ENCODE measurements around the gene OR51V1.
A peak's percentile ranks its signal among the peaks of the same experiment; 100 is the strongest.
"Not testable (repeated sequence)": the region's sequence is repeated elsewhere in the genome, so short reads cannot be mapped to it uniquely, and the experiment has no call there.

Gene OR51V1

DNA sequence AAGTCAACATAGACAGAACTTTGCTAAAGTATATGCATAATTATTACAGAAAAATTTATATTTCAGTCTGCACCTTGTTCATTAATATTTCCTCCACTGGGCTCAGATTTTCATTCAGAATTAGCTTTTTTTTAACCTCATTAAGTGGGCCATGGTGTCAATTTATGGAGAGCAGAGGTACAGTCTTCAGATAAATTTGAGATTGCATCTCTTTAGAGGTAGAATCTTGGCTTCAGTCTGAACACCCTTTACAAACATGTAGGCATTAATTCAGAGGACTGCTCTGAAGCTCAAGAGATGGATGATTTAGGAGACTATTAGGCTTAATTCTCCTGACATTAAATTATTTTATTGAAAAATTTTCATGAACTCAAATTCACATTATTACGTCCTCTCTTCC lies 29.8 kb upstream of the OR51V1 start:
- DNase-seq, result no peak

DNA sequence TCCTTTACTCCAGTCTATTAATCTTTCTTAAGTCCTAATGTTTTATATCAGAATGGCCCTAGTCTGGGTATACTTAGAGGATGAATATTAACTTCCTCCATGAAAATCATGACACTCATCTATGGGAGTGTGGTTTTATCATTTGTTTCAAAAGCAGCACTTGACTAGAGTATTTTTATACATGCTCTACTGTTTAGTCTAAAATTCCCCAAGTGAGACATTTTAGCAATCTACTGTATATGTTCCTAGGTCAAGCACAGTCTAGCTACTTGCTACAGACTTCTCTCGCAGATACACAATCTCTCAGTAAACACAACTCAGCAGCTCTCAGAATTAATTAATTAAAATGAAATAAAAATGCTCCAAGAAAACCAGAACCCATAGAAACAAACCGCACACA lies 29.3 kb upstream of the OR51V1 start:
- no peak for DNase-seq

DNA sequence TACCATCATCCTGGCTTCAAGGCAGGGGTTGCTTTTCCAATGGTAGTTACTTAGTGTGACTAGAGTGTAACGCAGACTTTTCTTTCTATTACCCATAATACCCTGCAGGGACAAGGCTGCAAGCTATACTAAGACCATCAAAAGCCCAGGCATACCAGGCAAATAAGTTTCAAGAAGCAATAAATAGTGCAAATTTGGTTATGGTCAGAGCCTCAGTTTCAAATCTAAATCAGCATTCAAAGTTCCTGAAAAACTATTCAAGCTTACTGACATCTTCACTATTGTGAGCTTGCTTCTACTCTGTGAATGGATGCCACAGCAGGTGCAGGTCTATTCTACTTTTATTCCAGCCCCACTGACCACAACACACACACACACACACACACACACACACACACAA lies 28.9 kb upstream of the OR51V1 start:
- no peak for DNase-seq

DNA sequence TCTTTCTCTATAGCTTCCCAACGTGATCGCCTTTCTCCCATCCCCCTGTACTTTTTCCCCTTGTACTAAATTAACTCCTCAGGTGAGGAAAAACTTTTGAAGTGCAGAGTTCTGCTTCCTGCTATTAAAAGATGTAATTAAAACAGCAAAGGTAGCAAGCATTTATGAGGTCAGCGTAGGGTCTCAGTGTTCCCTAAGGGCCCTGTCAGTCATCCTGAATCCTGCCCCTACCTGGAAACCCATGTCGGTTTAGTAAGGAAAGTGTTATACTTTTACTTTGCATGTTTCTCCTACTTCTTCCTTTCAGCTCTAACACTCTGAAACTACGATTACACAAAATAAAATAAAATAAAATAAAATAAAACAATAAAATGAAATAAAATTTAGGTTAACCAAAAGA lies 27.6 kb upstream of the OR51V1 start:
- DNase-seq, result no peak

DNA sequence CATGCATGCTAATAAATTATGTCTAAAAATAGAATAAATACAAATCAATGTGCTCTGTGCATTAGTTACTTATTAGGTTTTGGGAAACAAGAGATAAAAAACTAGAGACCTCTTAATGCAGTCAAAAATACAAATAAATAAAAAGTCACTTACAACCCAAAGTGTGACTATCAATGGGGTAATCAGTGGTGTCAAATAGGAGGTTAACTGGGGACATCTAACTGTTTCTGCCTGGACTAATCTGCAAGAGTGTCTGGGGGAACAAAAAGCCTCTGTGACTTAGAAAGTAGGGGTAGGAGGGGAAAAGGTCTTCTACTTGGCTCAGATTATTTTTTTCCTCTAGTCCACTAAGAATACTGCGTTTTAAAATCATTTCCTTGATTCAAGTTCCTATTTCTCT lies 27.2 kb upstream of the OR51V1 start:
- DNase-seq, result no peak

DNA sequence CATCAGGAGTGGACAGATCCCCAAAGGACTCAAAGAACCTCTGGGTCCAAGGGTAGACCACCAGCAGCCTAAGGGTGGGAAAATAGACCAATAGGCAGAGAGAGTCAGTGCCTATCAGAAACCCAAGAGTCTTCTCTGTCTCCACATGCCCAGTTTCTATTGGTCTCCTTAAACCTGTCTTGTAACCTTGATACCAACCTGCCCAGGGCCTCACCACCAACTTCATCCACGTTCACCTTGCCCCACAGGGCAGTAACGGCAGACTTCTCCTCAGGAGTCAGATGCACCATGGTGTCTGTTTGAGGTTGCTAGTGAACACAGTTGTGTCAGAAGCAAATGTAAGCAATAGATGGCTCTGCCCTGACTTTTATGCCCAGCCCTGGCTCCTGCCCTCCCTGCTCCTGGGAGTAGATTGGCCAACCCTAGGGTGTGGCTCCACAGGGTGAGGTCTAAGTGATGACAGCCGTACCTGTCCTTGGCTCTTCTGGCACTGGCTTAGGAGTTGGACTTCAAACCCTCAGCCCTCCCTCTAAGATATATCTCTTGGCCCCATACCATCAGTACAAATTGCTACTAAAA lies 26.3 kb upstream of the OR51V1 start, which contains the start of gene HBB:
Gene HBB, minus strand, starts transcription at position 340 of the 579 bp plus-strand sequence. Its CDS starts 50 bp downstream, at position 290.
- DNase-seq, result no peak

DNA sequence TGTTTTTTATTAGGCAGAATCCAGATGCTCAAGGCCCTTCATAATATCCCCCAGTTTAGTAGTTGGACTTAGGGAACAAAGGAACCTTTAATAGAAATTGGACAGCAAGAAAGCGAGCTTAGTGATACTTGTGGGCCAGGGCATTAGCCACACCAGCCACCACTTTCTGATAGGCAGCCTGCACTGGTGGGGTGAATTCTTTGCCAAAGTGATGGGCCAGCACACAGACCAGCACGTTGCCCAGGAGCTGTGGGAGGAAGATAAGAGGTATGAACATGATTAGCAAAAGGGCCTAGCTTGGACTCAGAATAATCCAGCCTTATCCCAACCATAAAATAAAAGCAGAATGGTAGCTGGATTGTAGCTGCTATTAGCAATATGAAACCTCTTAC lies 25.0 kb upstream of the OR51V1 start:
- no peak for DNase-seq

DNA sequence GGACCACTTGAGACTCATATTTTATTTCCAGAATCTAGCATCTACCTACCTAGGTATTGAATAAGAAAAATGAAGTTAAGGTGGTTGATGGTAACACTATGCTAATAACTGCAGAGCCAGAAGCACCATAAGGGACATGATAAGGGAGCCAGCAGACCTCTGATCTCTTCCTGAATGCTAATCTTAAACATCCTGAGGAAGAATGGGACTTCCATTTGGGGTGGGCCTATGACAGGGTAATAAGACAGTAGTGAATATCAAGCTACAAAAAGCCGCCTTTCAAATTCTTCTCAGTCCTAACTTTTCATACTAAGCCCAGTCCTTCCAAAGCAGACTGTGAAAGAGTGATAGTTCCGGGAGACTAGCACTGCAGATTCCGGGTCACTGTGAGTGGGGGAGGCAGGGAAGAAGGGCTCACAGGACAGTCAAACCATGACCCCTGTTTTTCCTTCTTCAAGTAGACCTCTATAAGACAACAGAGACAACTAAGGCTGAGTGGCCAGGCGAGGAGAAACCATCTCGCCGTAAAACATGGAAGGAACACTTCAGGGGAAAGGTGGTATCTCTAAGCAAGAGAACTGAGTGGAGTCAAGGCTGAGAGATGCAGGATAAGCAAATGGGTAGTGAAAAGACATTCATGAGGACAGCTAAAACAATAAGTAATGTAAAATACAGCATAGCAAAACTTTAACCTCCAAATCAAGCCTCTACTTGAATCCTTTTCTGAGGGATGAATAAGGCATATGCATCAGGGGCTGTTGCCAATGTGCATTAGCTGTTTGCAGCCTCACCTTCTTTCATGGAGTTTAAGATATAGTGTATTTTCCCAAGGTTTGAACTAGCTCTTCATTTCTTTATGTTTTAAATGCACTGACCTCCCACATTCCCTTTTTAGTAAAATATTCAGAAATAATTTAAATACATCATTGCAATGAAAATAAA lies 24.3 kb upstream of the OR51V1 start:
- no peak for DNase-seq

DNA sequence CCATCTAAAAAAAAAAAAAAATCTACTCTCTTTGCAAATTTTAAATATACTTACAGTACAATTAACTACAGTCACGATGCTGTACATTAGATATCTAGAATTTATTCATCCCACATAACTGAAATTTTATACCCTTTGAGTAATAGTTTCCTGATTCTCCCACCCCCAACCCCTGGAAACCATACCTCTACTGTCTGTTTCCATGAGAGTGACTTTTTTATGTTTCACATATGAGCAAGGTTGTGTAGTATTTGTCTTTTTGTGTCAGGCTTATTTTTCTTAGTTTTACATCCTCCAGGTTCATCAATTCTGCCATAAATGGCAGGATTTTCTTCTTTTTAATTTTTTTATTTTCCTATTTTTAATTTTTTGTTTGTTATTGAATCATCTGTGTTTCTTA lies 23.2 kb upstream of the OR51V1 start:
- no peak for DNase-seq

DNA sequence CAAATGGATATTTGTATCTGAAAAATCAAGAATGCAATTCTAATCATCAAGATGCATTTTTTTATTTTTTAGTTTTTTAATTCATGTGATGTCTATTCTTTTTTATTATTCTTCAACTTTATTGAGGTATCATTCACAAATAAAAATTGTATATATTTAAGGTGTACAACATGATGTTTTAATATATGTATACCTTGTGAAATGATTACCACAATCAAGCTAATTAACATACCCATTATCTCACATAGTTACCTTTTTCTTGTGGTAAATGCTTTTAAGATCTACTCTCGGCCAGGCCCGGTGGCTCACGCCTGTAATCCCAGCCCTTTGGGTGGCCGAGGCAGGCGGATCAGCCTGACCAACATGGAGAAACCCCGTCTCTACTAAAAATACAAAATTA lies 22.7 kb upstream of the OR51V1 start:
- DNase-seq, result no peak

DNA sequence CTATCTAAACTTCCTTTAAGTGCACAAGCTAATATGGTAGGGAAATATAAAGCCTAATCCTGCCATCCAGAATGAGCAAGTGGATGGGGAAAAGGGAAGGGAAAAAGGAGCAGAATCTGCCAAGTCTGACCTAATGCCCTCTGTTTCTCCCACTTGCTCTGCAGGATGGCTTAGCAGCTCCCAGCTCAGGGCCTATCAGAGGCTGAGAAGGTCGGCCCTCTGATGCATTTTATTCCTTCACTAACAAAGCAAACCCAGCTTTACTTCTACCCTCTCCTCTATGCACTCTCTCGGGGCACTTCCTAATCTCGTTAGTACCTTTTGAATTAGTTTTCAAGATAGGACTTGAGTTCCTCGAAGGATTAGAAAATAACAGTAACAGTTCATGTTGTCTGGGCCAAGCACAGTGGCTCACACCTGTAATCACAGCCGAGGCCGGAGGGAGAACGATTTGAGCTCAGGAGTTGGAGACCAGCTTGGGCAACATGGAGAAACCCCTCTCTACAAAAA lies 9.9 kb upstream of the OR51V1 start:
- no peak for DNase-seq

DNA sequence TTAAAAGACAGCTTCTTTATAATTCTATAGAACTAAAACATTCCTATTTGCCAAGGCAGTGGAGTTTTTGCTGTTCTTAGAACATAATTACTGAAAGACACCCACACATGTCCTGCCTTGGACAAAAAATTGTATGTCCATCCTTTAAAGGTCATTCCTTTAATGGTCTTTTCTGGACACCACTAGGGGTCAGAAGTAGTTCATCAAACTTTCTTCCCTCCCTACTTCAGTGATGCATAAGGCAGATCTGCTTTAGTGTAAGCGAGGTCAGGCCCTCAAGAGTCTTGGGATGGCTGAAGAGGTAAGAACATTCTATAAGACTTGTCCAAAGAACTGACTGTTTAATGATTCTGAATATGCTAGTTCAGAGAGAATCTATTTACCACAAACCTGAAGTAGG lies 4.3 kb upstream of the OR51V1 start:
- DNase-seq, result peak in 1 of 2 experiments; percentile 44

DNA sequence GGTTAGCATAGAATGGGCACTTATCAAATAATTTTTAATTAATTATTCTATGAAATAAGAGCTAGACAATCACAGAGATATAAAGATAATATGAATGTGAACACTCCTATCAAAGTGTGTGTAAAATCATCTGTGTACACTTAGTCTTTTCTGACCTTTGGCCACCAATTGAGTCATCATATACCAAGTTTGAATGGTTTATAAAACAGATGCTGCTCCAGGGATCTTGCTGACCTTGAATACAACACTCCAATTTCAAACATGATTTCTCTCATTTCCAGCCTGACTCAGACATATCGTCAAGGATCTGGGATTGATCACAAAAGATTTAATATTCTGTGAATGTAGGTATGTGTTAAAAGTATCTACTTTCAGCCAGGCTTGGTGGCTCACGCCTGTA lies 2.9 kb upstream of the OR51V1 start:
- DNase-seq, result no peak

DNA sequence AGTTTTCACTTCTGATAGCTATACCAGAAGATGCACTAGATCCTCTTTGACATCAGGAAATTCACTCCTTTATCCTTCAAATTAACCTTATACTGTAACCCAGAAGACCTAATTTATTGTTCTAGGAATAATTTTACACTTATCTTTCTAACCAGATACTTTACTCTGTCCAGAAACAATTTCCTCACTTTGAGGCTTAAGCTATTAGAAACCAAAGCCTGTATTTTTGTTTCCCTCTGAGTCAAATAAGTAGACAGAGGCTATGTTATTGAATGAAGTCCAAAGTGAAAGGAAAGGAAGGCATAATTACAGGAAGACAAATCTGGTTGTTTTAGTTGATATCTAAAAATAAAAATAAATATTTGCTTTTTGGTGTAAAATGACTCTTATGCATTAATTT lies 2.2 kb downstream of the OR51V1 start:
- DNase-seq, result no peak

DNA sequence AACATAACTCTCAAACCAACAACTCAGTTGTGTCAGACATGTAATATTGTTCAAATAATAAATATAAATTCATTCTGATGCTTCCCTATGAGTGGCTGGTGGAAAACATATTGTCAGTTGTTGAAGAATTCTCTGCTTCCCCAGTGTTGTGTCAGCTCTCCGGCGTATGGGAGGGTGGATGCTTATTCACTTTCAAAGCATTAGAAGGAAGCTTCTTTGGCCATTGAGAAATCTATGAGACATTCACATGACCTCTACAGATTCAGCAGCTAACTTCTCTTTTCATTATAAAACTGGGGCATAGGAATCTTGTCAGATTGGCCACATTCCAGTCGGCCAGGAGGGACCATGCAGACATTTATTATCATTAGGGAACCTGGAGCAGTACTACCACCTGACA lies 2.9 kb downstream of the OR51V1 start:
- DNase-seq, result no peak

DNA sequence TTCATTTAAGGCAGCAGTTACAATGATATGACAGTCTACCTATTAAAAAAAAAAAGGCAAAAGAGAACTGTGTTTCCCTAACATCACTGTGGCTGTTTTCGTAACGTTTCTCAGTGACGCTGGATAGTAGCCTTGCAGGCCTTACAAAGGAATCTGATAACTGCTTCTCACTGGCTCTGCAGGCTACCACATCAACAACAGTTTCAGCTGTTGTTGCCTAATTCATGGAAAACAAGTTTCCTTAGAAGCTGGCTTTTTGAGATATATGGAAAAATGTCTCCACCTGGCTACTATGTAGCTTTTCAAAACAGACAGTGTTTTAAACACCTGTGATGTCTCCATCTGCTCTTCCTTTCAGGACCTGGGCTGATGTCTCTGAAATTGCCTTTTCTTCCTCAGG lies 3.8 kb downstream of the OR51V1 start:
- no peak for DNase-seq

DNA sequence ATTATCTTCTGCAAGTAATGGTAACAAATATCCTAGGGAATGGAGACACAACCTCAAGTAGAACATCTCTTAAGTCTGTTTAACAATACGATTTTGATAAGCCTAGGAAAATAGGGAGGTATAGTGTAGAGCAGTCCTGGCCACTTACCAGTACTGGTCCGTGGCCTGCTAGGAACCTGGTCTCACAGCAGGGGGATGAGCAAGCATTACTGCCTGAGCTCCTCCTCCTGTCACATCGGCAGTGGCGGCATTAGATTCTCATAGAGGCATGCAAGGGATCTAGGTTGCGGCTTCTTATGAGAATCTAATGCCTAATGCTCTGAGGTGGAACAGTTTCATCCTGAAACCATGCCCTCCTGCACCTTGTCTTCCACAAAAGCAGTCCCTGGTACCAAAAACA lies 4.4 kb downstream of the OR51V1 start:
- no peak for DNase-seq

DNA sequence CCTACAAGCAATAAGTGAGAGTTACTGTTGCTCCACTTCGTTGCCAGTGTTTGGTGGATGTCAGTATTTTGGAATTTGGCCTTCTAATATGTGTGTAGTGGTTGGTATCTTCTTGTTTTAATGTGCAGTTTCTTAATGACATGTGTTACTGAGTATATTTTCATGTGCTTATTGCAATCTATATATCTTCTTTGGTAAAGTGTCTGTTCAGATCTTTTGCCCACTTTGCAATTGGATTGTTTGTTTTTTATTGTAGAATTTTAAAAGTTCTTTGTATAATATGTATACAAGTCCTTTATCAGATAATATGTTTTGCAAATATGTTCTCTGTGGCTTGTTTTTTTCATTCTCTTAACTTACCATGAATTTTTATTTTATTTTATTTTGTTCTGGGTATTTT lies 7.7 kb downstream of the OR51V1 start:
- no peak for DNase-seq

DNA sequence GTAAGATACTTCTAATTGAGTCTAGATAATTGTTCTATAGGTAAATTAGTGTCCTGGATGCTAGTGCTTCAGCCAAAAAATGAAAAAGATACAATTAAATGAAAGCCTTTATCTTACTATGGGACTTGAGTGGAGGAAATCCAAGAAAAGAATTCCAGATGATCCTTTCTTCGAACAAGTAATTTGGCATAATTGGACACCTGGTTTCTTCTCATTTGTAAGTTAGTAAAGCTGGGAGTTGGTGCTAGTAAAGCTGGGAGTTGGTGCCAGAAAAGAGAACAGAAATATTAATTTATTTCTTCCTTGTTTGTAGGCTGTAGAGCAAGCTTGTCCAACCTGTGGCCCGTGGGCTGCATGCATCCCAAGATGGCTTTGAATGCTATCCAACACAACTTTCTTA lies 12.3 kb downstream of the OR51V1 start:
- DNase-seq, result no peak

DNA sequence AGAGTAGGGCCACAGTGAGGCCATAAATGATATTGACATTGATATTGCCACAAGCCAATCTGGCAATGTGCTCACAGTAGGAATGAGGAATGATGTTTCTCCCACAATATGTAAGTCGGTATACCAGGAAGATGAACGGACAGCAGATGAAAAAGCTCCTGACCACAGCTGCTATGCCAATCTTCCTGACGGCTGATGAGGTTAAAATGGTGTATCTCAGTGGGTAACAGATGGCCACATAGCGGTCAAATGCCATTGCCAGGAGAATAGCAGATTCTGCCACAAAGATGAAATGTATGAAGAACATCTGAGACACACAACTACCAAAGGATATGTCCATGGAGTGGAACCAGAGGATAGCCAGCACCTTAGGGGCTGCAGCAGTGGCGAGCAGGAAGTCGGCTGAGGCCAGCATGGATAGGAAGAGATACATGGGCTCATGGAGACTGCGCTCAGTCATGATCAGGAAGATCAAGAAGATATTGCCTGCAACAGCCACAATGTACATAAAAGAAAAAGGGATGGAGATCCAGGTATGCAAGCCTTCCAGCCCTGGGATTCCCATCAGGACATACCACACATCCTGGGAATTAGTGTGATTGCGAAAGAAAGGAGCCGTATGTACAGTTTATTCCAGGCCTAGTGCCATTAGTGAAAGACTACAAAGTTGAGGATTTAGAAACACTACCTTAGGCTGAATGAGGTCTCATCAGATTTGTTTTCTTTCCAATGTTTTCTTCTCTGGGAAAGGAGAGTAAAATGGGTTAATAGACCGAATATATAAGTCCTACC lies 22.2 kb downstream of the OR51V1 start:
- no peak for DNase-seq

DNA sequence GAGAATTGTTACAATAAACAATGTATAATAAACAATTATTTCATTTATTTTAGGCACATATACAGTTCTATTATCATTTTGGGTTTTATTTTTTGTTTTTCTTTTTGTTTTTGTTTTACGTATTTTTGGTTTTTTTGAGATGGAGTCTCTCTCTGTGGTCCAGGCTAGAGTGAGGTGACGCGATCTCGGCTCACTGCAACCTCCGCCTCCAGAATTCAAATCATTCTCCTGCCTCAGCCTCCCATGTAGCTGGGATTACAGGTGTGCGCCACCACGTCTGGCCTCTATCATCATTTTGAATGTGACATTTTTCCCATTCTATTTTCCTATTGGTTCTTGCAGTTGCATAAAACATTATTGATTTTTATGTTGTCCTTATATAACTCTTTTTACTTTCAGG lies 25.5 kb downstream of the OR51V1 start:
- no peak for DNase-seq

DNA sequence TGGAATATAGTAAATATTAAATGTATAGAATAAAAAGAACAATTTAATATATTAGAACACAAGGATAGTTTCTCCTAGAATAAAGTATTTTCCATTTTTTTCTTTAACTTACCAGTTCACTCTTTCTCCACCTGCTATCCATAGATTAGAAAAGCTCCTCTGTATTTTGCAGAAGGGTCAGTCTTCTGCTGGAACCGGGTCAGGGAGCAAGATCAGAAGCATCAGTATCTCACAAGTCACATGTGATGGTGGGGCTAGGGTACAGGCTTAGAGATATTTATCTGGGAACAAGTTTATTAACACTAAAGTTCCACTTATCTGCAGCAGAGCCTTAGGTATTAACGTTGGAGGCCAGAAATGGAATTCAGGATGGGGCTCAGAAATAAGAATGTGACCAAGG lies 28.6 kb downstream of the OR51V1 start:
- DNase-seq, result no peak

DNA sequence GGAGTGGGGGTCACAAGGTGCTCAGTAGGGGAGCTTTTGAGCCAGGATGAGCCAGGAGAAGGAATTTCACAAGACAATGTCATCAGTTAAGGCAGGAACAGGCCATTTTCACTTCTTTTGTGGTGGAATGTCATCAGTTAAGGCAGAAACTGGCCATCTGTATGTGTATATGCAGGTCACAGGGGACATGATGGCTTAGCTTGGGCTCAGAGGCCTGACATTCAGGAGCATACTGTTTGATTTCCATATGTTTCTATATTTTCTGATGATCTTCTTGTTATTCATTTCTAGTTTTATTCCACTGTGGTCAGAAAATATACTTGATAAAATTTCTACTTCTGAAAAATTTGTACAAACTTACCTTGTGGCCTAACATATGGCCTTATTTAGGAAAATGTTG lies 34.6 kb downstream of the OR51V1 start:
- not testable (repeated sequence) for DNase-seq

DNA sequence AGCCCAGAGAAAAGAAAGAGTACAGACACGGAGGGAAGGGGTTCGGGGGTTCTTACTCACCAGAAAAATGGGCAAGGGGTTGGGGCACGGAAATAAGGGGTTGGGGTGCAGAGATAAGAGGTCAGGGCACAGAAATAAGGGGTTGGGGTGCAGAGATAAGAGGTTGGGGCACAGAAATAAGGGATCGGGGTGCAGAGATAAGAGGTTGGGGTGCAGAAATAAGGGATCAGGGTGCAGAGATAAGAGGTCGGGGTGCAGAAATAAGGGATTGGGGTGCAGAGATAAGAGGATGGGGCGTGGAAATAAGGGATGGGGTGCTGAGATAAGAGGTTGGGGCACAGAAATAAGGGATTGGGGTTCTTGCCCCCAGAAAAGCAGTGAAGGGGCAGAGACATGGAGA lies 35.7 kb downstream of the OR51V1 start:
- DNase-seq, result not testable (repeated sequence)

All from NCI-H526 (cell line).